Sciatic nerve (tissue), 2 donors: ENCODE measurements around the gene CMKLR1. TPM values are rescaled to one million over a fixed set of nuclear protein-coding genes. Genes with fewer than 3 reads are reported as not detected.

Experiments
- ATAC-seq: fragments of 200-7000 bp; cut with Tn5 transposase; one replicate; pipeline ENCODE4 v1.9.1; 2020; ENCODE audit warnings: mild to moderate bottlenecking, moderate library complexity
- DNase-seq: peaks from one replicate; pipeline ENCODE4 v3.0.0-alpha.2; 2020; ENCODE audit warnings: low spot score
- intact Hi-C: fragments of 100-400 bp; cut with DNase I; formaldehyde crosslinking; loops from one replicate; pipeline ENCODE4 v1.14.2; 2022
- total RNA-seq: library from RNA; stranded (reverse); fragmentation: NEBNext Ultra II Directional; extraction: Animal tissue kit (Norgen Biotek cat#: 25700); gene quantifications from one replicate; pipeline ENCODE4 v1.2.1, GENCODE V29; 2021
- donor health status: DM: no; HTN: no; CAD: no.
- donor health status: DM: no; HTN: no; CAD: no.

The CMKLR1 gene
- total RNA-seq, 1 donor from 2014 or later = 20.6 TPM

- ATAC-seq (no peak), DNase-seq (no peak)
- intact Hi-C loops = no loop called here
These were observed 18.4 kb downstream of the CMKLR1 start for GRCh38 chr12:108320507-108321293.

- ATAC-seq (no peak), DNase-seq (no peak)
- intact Hi-C loops = no loop called here
These were observed 19.6 kb downstream of the CMKLR1 start for GRCh38 chr12:108319277-108320234.

- DNase-seq = no peak
- ATAC-seq = no peak
- intact Hi-C loops = no loop called here
These were observed 20.4 kb downstream of the CMKLR1 start for GRCh38 chr12:108318472-108319275.

- intact Hi-C loops = no loop called here
- no peak for ATAC-seq
These were observed 21.5 kb downstream of the CMKLR1 start for GRCh38 chr12:108317308-108318234.

GRCh38 chr12:108316176-108317086 lies 22.7 kb downstream of the CMKLR1 start:
- intact Hi-C loops = no loop called here
- DNase-seq = no peak
- no peak for ATAC-seq

More at GRCh38 chr12:108317308-108318234, 21.5 kb downstream of the CMKLR1 start:
- no peak for DNase-seq

- intact Hi-C loops = no loop called here
- no peak for DNase-seq
- ATAC-seq = no peak
These were observed 23.5 kb downstream of the CMKLR1 start for GRCh38 chr12:108315486-108316105.

- intact Hi-C loops = no loop called here
- ATAC-seq = peak; percentile 68
- no peak for DNase-seq
These were observed 25.3 kb downstream of the CMKLR1 start for GRCh38 chr12:108313606-108314351.

- DNase-seq = no peak
- no peak for ATAC-seq
- intact Hi-C loops = no loop called here
These were observed 25.9 kb downstream of the CMKLR1 start for GRCh38 chr12:108313241-108313605.

GRCh38 chr12:108312693-108313189 lies 26.4 kb downstream of the CMKLR1 start:
- DNase-seq (no peak), ATAC-seq (peak; percentile 18)
- intact Hi-C loops = no loop called here

- DNase-seq (no peak), ATAC-seq (no peak)
- intact Hi-C loops = no loop called here
These were observed 26.9 kb downstream of the CMKLR1 start for GRCh38 chr12:108312073-108312659.

GRCh38 chr12:108311605-108312004 lies 27.5 kb downstream of the CMKLR1 start:
- DNase-seq (no peak), ATAC-seq (no peak)
- intact Hi-C loops = no loop called here

- no peak for DNase-seq
- no peak for ATAC-seq
- intact Hi-C loops = no loop called here
These were observed 28.6 kb downstream of the CMKLR1 start for GRCh38 chr12:108310489-108310888.

GRCh38 chr12:108309674-108310312 lies 29.3 kb downstream of the CMKLR1 start:
- no peak for DNase-seq
- ATAC-seq = no peak
- intact Hi-C loops = no loop called here

- no peak for ATAC-seq
- no peak for DNase-seq
- intact Hi-C loops = no loop called here
These were observed 30.6 kb downstream of the CMKLR1 start for GRCh38 chr12:108308395-108309085.

GRCh38 chr12:108307006-108307405 lies 32.1 kb downstream of the CMKLR1 start:
- intact Hi-C loops = no loop called here
- no peak for ATAC-seq
- DNase-seq = no peak
